ENCODE results near the gene MTFR2. TPM values are rescaled to one million over a fixed set of nuclear protein-coding genes. Genes with fewer than 3 reads are reported as not detected.
"Not testable (repeated sequence)": the region's sequence is repeated elsewhere in the genome, so short reads cannot be mapped to it uniquely, and the experiment has no call there.

The MTFR2 gene
- total RNA-seq, 1 donor from 2014 or later: 1.9 TPM

- no peak for DNase-seq
Observed at GRCh38 chr6:136232701-136233100, 17.4 kb downstream of the MTFR2 start.

GRCh38 chr6:136230219-136230853 lies 19.8 kb downstream of the MTFR2 start:
- no peak for DNase-seq

- DNase-seq: no peak
Observed at GRCh38 chr6:136228814-136229213, 21.3 kb downstream of the MTFR2 start.

- no peak for DNase-seq
Observed at GRCh38 chr6:136226674-136227377, 23.3 kb downstream of the MTFR2 start.

- DNase-seq: peak; percentile 80
Observed at GRCh38 chr6:136226027-136226673, 24.0 kb downstream of the MTFR2 start.

- no peak for DNase-seq
Observed at GRCh38 chr6:136225496-136225895, 24.6 kb downstream of the MTFR2 start.

GRCh38 chr6:136224974-136225373 lies 25.1 kb downstream of the MTFR2 start:
- not testable (repeated sequence) for DNase-seq

- DNase-seq: no peak
Observed at GRCh38 chr6:136216503-136217401, 33.4 kb downstream of the MTFR2 start.

- no peak for DNase-seq
Observed at GRCh38 chr6:136213853-136214252, 36.3 kb downstream of the MTFR2 start.

- DNase-seq: no peak
Observed at GRCh38 chr6:136213012-136213539, 37.0 kb downstream of the MTFR2 start.

GRCh38 chr6:136212608-136213007 lies 37.5 kb downstream of the MTFR2 start:
- DNase-seq: no peak

GRCh38 chr6:136210398-136211165 lies 39.5 kb downstream of the MTFR2 start:
- DNase-seq: no peak

- no peak for DNase-seq
Observed at GRCh38 chr6:136209496-136209895, 40.6 kb downstream of the MTFR2 start.

- DNase-seq: no peak
Observed at GRCh38 chr6:136208783-136209182, 41.3 kb downstream of the MTFR2 start.

GRCh38 chr6:136201732-136202131 lies 48.4 kb downstream of the MTFR2 start:
- peak; percentile 18 for DNase-seq

- DNase-seq: peak; percentile 33
Observed at GRCh38 chr6:136192902-136193301, 57.2 kb downstream of the MTFR2 start.

GRCh38 chr6:136191606-136192312 lies 58.4 kb downstream of the MTFR2 start:
- no peak for DNase-seq

- no peak for DNase-seq
Observed at GRCh38 chr6:136189104-136189503, 61.0 kb downstream of the MTFR2 start.

- DNase-seq: no peak
Observed at GRCh38 chr6:136188486-136188885, 61.6 kb downstream of the MTFR2 start.

- no peak for DNase-seq
Observed at GRCh38 chr6:136186363-136186762, 63.7 kb downstream of the MTFR2 start.

- DNase-seq: no peak
Observed at GRCh38 chr6:136184738-136185137, 65.4 kb downstream of the MTFR2 start.

All from tongue (tissue), 2 donors.